Ascending aorta (tissue), 2 donors: ENCODE measurements around the gene MAP4K5. TPM values are rescaled to one million over a fixed set of nuclear protein-coding genes. Genes with fewer than 3 reads are reported as not detected.

Experiments
- DNase-seq, 2 donors: peaks; one replicate each; pipeline ENCODE4 v3.0.0-alpha.2; 2019; ENCODE audit warnings: low spot score in 2 of 2
- H3K27ac ChIP-seq, 2 donors: fragments of 200-600 bp; sonication (generic); one replicate each; pipeline ENCODE4 v1.5.1; 2016 to 2017; ENCODE audit warnings: mild to moderate bottlenecking in 1 of 2
- H3K27me3 ChIP-seq: fragments of 200-600 bp; sonication (generic); one replicate; pipeline ENCODE4 v1.5.1; 2017
- H3K36me3 ChIP-seq, 2 donors: fragments of 200-600 bp; sonication (generic); one replicate each; pipeline ENCODE4 v1.5.1; 2016
- H3K4me1 ChIP-seq, 2 donors: fragments of 200-600 bp; sonication (generic); one replicate each; pipeline ENCODE4 v1.5.1; 2016 to 2017; ENCODE audit warnings: mild to moderate bottlenecking in 1 of 2
- H3K4me3 ChIP-seq, 2 donors: fragments of 200-600 bp; sonication (generic); one replicate each; pipeline ENCODE4 v1.5.1; 2016 to 2017; ENCODE audit warnings: mild to moderate bottlenecking in 1 of 2
- H3K9me3 ChIP-seq, 2 donors: fragments of 200-600 bp; sonication (generic); one replicate each; pipeline ENCODE4 v1.5.1; 2016
- intact Hi-C: fragments of 100-400 bp; cut with DNase I; formaldehyde crosslinking; loops from one replicate; pipeline ENCODE4 v1.15.1; 2023
- total RNA-seq: library from RNA; depleted of rRNA; stranded (reverse); fragments of >200 nt; gene quantifications from one replicate; pipeline ENCODE4 v1.1.0, GENCODE V29; 2016
- TF ChIP-seq, protein P1 (sequence below), 3 experiments: fragments of 200-600 bp in 2 of 3; fragments of 450-650 bp in 1 of 3; sonication (generic) in 2 of 3; IDR thresholded peaks; one replicate each; pipeline ENCODE4 v1.5.1; 2016 to 2019; ENCODE audit warnings: antibody characterized with exemption in 3 of 3, mild to moderate bottlenecking in 1 of 3, moderate library complexity in 1 of 3

Gene MAP4K5
- total RNA-seq, 1 donor from 2014 or later, result 249 TPM

GRCh38 chr14:50381008-50381407 lies 151.4 kb downstream of the MAP4K5 start:
- intact Hi-C loops, result no loop called here
- TF ChIP-seq, protein P1, sequence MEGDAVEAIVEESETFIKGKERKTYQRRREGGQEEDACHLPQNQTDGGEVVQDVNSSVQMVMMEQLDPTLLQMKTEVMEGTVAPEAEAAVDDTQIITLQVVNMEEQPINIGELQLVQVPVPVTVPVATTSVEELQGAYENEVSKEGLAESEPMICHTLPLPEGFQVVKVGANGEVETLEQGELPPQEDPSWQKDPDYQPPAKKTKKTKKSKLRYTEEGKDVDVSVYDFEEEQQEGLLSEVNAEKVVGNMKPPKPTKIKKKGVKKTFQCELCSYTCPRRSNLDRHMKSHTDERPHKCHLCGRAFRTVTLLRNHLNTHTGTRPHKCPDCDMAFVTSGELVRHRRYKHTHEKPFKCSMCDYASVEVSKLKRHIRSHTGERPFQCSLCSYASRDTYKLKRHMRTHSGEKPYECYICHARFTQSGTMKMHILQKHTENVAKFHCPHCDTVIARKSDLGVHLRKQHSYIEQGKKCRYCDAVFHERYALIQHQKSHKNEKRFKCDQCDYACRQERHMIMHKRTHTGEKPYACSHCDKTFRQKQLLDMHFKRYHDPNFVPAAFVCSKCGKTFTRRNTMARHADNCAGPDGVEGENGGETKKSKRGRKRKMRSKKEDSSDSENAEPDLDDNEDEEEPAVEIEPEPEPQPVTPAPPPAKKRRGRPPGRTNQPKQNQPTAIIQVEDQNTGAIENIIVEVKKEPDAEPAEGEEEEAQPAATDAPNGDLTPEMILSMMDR (IDR thresholded peaks at IDR 0.05), result no peak
- Histone ChIP-seq H3K4me1 (no peaks in the 10 kb centered on the region), H3K36me3 (no peaks in the 10 kb centered on the region), H3K4me3 (no peak overlapping the region), H3K27me3 (no peaks in the 10 kb centered on the region), H3K9me3 (no peaks in the 10 kb centered on the region), H3K27ac (no peak overlapping the region)
- no peak for DNase-seq

DNA sequence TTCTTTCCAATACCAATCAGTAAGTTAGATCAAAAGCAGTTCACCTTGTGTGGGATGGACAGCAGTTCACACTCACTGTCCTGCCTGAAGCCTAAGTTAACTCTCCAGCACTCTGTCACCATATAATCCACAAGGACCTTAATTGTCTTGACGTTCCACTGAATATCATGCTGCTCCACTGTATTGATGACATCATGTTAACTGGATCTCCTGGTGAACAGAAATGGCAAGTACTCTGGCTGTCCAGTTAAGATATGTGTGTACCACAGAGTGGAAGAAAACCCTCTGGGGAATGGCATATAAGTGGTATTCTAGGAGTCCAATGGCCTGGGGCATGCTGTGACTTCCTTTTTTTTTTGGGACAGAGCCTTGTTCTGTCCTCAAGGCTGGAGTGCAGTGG lies 151.9 kb downstream of the MAP4K5 start:
- TF ChIP-seq, protein P1 (IDR thresholded peaks at IDR 0.05), result no peak
- H3K27ac ChIP-seq, result no peak overlapping the region
- intact Hi-C loops, result no loop called here
- no peaks in the 10 kb centered on the region for H3K4me1 ChIP-seq
- no peaks in the 10 kb centered on the region for H3K9me3 ChIP-seq
- DNase-seq, result no peak
- no peak overlapping the region for H3K4me3 ChIP-seq
- H3K36me3 ChIP-seq, result no peaks in the 10 kb centered on the region
- no peaks in the 10 kb centered on the region for H3K27me3 ChIP-seq

GRCh38 chr14:50379563-50379962 lies 152.8 kb downstream of the MAP4K5 start:
- no peak for DNase-seq

DNA sequence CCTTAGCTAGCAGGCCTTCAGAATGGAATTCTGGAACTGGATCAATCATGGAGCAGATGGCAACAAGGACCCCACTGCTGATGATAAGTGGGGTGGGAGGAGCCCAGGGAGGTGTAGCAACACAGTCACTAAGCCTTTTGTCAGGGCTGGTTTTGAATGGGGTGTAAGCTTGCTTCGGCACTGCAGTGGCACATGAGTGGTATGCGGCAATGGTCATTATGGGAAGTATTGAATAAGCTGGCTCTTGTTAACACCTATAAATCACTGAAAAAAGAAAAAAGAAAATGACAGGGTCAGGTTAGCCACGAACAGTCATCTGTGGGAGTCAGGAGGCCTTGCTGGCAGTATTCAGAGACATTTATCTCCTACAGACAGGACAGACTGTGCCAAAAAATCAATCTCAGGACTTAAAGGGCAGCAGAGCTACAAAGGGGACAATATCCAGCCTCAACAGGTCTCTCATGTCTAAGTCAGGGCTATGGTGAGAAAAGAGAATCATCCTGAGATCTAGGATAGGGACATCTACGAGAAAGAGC lies 154.8 kb downstream of the MAP4K5 start:
- intact Hi-C loops, result no loop called here
- DNase-seq, result no peak
- TF ChIP-seq, protein P1 (IDR thresholded peaks at IDR 0.05), result no peak
- no peaks in the 10 kb centered on the region for H3K27me3 ChIP-seq
- no peaks in the 10 kb centered on the region for H3K4me1 ChIP-seq
- no peaks in the 10 kb centered on the region for H3K36me3 ChIP-seq
- H3K4me3 ChIP-seq, result no peak overlapping the region
- H3K27ac ChIP-seq, result no peak overlapping the region
- no peaks in the 10 kb centered on the region for H3K9me3 ChIP-seq

More at GRCh38 chr14:50379563-50379962, 152.8 kb downstream of the MAP4K5 start:
- intact Hi-C loops, result no loop called here
- H3K4me1 ChIP-seq, result no peaks in the 10 kb centered on the region
- H3K27me3 ChIP-seq, result no peaks in the 10 kb centered on the region
- H3K36me3 ChIP-seq, result no peaks in the 10 kb centered on the region
- no peak overlapping the region for H3K4me3 ChIP-seq
- no peaks in the 10 kb centered on the region for H3K9me3 ChIP-seq
- no peak overlapping the region for H3K27ac ChIP-seq
- TF ChIP-seq, protein P1 (IDR thresholded peaks at IDR 0.05), result no peak

GRCh38 chr14:50375760-50376159 lies 156.6 kb downstream of the MAP4K5 start:
- Histone ChIP-seq H3K9me3 (no peaks in the 10 kb centered on the region), H3K27me3 (no peaks in the 10 kb centered on the region), H3K4me1 (no peaks in the 10 kb centered on the region), H3K4me3 (no peak overlapping the region), H3K36me3 (no peaks in the 10 kb centered on the region), H3K27ac (no peak overlapping the region)
- TF ChIP-seq, protein P1 (IDR thresholded peaks at IDR 0.05), result no peak
- intact Hi-C loops, result no loop called here
- no peak for DNase-seq

- intact Hi-C loops, result no loop called here
- Histone ChIP-seq H3K9me3 (no peaks in the 10 kb centered on the region), H3K27ac (no peak overlapping the region), H3K4me3 (no peak overlapping the region), H3K4me1 (no peaks in the 10 kb centered on the region), H3K27me3 (no peaks in the 10 kb centered on the region), H3K36me3 (no peaks in the 10 kb centered on the region)
- TF ChIP-seq, protein P1 (IDR thresholded peaks at IDR 0.05), result no peak
- no peak for DNase-seq
These were observed 158.4 kb downstream of the MAP4K5 start for GRCh38 chr14:50373959-50374358.
